Erythroblast (primary cell): Measurements from ENCODE around the gene HOXA4.

ENCODE experiments used
- DNase-seq, 2 experiments: peaks; one replicate each; lab custom pipeline; 2025; lab: John Stamatoyannopoulos, UW
- GATA1 ChIP-seq: IDR thresholded peaks from 2 replicates; pipeline ENCODE4 v1.6.1; 2011; ENCODE audit warnings: low read depth, mild to moderate bottlenecking, control low read depth, low read length, moderate library complexity
- POLR2A ChIP-seq: IDR thresholded peaks from 2 replicates; pipeline ENCODE4 v1.6.1; 2011; ENCODE audit warnings: mild to moderate bottlenecking, low read length

Gene HOXA4

GRCh38 chr7:27172823-27173510, 42.4 kb upstream of the HOXA4 start:
- TF ChIP-seq GATA1: no peak
- no peak for TF ChIP-seq POLR2A
- DNase-seq: no peak

DNA sequence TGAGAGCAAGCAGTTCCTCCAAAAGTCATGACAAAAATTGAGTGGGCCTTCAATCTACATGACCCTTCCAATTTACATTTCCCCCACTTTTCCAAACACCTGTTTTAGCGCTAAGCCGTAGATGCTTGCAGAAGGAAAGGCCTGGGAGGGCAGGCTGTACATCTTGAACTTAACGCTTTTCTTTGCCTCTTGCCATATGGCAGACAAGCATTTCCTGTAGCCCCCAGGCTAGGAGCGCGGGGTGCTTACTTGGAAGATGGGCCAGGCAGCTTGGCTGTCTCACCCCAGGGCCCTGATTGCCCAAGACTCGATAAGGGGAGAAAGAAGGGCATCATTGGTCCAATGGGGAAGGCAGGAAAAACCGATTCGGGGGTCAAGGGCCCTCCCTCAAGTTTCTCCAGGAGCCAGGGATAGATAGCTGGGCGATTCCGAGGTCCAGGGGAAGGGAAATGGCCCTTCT, 41.8 kb upstream of the HOXA4 start:
- no peak for DNase-seq
- TF ChIP-seq POLR2A: no peak
- TF ChIP-seq GATA1: no peak

- DNase-seq: no peak
- TF ChIP-seq POLR2A (no peak), GATA1 (no peak)
Measured at GRCh38 chr7:27171637-27172314, 41.2 kb upstream of the HOXA4 start.

- no peak for TF ChIP-seq POLR2A
- no peak for TF ChIP-seq GATA1
- no peak for DNase-seq
Measured at GRCh38 chr7:27171325-27171636, 40.7 kb upstream of the HOXA4 start.

DNA sequence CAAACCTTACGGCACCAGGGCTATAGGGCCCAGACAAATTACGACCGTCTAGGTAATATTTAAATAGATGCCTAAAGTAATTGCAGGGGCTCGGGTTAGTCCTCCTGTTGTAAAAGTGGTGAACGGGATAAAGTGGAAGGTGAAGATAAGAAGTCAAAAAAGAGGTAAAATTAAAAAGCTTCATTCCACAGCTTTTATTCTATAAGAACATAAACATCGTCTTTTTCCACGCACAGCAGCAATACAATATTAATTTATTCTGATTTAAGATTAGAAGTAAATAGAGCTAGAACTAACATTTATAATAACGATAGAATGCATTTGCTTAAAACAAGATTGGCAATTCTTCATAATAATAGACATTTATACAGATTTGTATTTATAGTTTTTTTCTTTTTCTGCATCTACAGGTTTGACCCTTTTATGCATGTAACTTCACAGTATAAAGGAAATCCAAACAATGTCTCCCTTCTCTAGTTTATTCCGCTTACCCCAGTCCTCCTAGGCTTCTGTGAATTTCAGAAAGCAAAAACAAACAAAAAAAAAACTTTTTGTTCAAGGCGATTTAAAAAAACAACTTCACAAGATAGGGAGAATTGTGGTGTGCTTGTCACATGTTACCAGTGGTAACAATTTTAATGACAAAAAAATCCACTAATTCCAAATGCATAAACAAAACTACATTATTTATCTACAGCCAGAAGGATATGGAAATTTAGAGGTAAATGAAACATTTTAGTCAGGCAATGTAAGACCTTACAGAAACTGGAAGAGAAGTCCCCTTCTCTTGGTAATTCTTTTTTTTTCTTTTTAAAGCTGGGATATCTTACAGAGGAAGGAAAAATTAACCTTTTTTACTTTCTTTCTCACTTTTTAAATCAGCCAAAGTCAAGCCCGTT, 40.1 kb upstream of the HOXA4 start:
- TF ChIP-seq POLR2A (no peak), GATA1 (no peak)
- no peak for DNase-seq

DNA sequence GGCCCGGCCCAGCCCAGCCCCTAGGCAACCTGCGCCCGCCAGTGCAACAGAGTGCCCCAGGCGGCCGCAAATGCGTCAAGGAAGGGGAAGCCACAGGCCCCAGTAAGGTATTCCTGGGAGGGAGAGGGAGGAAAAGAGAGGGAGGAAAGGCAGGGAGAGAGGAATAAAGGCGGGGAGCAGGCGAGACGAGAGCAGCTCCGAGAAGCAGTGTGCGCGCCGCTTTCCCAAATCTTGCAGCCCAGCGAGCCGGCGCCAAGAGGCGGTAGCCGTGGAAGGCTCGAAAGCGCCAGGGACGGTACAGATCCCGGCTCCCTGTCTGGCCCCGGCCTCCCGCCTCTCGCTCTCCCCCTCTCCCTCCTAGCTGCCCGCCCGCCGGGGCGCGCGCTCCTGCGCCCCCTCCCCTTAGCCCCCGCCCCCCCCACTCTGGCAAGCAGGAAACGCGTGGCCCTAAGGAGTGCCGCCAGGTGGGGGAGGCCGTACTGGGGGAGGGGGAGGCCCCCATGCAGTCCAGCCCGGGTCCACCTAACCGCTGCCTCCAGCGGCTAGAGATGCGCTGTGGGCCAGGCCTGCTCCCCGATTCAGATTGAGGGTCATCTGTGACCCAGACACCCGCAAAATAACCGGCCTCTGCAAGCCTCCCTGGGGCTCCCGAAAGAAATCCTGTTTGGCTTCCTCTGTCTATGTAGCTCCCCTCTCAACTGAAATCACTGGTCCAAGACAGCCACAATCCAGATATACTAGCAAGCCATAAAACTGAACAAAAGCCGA, 39.3 kb upstream of the HOXA4 start:
- no peak for TF ChIP-seq POLR2A
- no peak for DNase-seq

DNA sequence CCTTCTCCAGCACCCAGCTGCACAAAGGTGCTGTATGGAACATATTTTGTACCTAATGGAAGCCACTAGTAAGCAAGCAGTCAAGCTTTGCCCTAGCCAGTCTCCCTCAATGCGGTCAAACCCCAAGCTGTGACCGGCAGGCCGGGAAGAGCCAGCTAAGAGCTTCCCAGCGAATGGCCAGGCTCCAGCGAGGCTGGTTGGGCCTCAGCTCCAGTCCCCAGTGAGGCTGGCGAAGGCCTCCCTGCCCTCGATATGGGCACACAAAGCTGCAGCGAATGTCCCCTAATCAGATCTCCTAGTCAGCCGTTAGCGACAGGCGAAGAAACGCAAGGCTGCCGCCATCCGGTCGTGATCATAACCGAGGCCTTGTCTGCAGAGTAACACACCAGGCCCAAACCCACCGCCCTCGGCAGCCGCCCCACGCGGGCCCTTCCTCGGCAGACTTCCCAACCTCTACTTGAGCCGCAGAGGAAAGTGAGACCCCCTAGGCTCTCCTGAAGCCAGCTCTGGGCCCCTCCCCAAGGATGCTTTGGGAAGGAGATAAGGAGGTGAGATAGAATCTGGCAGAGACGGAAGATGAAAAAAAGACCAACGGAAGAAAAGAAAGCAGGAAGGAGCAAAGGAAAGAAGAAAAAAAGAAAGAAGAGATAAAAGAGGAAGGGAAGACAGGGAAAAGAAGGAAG, 37.8 kb upstream of the HOXA4 start:
- DNase-seq: peak; percentile 35 to 48
- TF ChIP-seq POLR2A (no peak), GATA1 (no peak)

- TF ChIP-seq GATA1 (no peak), POLR2A (no peak)
- no peak for DNase-seq
Measured at GRCh38 chr7:27167916-27168264, 37.3 kb upstream of the HOXA4 start.

GRCh38 chr7:27166531-27167505, 36.3 kb upstream of the HOXA4 start:
- TF ChIP-seq GATA1 (no peak), POLR2A (no peak)
- DNase-seq: no peak

DNA sequence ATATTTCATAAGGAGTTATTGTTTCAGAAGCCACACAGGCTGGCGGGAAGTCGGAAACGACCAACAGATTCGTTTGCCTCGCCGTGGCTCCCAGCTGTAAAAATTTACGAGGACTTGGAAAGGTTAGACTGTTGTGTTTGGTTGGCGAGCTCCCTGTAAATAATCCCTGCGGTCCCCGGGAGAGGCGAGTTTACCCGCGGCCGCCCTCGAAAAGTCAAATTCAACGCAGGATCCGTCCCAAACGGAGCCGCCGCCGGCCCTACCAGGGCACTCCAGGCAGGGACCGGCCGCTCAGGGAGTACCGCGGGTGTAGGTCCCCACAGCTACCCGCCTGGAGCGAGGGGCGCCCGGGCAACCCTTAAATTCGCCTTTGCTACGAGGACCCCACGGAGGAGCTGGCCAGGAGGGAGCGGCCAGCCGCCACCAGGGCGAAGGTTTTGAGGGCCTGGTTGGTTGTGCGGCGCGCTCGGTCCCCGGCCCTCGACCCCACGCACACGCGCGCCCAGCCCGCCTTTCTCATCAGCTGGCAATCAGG, 35.5 kb upstream of the HOXA4 start:
- TF ChIP-seq POLR2A (no peak), GATA1 (no peak)
- DNase-seq: no peak

GRCh38 chr7:27165089-27165995, 34.8 kb upstream of the HOXA4 start, which contains the start of gene HOXA9:
TSS of gene HOXA9 (minus strand) at chr7:27165537. CDS start at chr7:27165457, 80 bp downstream.
- DNase-seq: peak; percentile 32 to 49
- TF ChIP-seq POLR2A (no peak), GATA1 (no peak)
